A673 (cell line): Measurements from ENCODE around the gene NUP93. TPM values are rescaled to one million over a fixed set of nuclear protein-coding genes. Genes with fewer than 3 reads are reported as not detected.

ENCODE experiments used
- BruUV-seq: library from RNA; stranded (reverse); fragments of 400-500 nt; replicated peaks from 2 replicates; lab custom pipeline; 2021; lab: Mats Ljungman, UMichigan
- CTCF ChIA-PET: fragments of 300-600 bp; sonication (Branson Sonifier 250); formaldehyde crosslinking; loops from one replicate; lab custom pipeline; 2022; ENCODE audit warnings: antibody characterized with exemption; lab: Charles Lee
- POLR2A ChIA-PET: fragments of 300-600 bp; sonication (Branson Sonifier 250); formaldehyde crosslinking; loops from one replicate; lab custom pipeline; 2022; ENCODE audit warnings: antibody characterized with exemption; ENCODE audit not compliant: low non-redundant PET; lab: Charles Lee
- DNase-seq: peaks from one replicate; pipeline ENCODE4 v3.0.0-alpha.2; 2015; ENCODE audit warnings: low spot score
- H3K27ac ChIP-seq: fragments of 200-600 bp; sonication (generic); 2 replicates; pipeline ENCODE4 v1.5.1; 2016; ENCODE audit warnings: mixed run types, low read depth, mild to moderate bottlenecking, mixed read lengths, antibody characterized with exemption, low read length; ENCODE audit not compliant: poor library complexity, severe bottlenecking
- H3K27me3 ChIP-seq: fragments of 200-600 bp; sonication (generic); replicated peaks from 2 replicates; pipeline ENCODE4 v1.6.1; 2017; ENCODE audit warnings: mixed run types, low read depth, mild to moderate bottlenecking, mixed read lengths, antibody characterized with exemption, low read length; ENCODE audit not compliant: insufficient read depth, poor library complexity
- H3K36me3 ChIP-seq: fragments of 200-600 bp; sonication (generic); 2 replicates; pipeline ENCODE4 v1.6.1; 2016; ENCODE audit warnings: mixed run types, mild to moderate bottlenecking, mixed read lengths, antibody characterized with exemption, low read length; ENCODE audit not compliant: insufficient read depth, poor library complexity, severe bottlenecking
- H3K4me1 ChIP-seq: fragments of 200-600 bp; sonication (generic); 2 replicates; pipeline ENCODE4 v1.6.1; 2017; ENCODE audit warnings: mixed run types, mild to moderate bottlenecking, mixed read lengths, antibody characterized with exemption, low read length; ENCODE audit not compliant: insufficient read depth, poor library complexity, severe bottlenecking
- H3K4me3 ChIP-seq: fragments of 200-600 bp; sonication (generic); 2 replicates; pipeline ENCODE4 v1.5.1; 2016; ENCODE audit warnings: low read depth, mixed run types, mild to moderate bottlenecking, mixed read lengths, low read length; ENCODE audit not compliant: poor library complexity, severe bottlenecking
- H3K9me3 ChIP-seq: fragments of 200-600 bp; sonication (generic); 2 replicates; pipeline ENCODE4 v1.6.1; 2016; ENCODE audit warnings: mixed run types, low read depth, mild to moderate bottlenecking, mixed read lengths, antibody characterized with exemption, low read length; ENCODE audit not compliant: poor library complexity, severe bottlenecking
- CTCF ChIP-seq: fragments of 300-800, 200-600 bp; sonication (generic); conservative IDR thresholded peaks from 2 replicates; pipeline ENCODE4 v1.5.1; 2017; ENCODE audit warnings: low read depth, mild to moderate bottlenecking, antibody characterized with exemption, low read length, moderate library complexity, mixed read lengths
- EZH2 ChIP-seq: fragments of 200-600 bp; sonication (generic); IDR thresholded peaks from 2 replicates; pipeline ENCODE4 v1.6.1; 2017; ENCODE audit warnings: borderline replicate concordance, low read depth, mild to moderate bottlenecking, mixed read lengths, antibody characterized with exemption, low read length; ENCODE audit not compliant: poor library complexity, severe bottlenecking
- intact Hi-C: fragments of 100-400 bp; cut with micrococcal nuclease; formaldehyde crosslinking; loops from one replicate; pipeline ENCODE4 v1.10.0; 2022; ENCODE audit not compliant: unreplicated experiment
- total RNA-seq: library from RNA; stranded (reverse); gene quantifications from 2 replicates; pipeline ENCODE4 v1.2.3, GENCODE V29; 2021

The NUP93 gene
- total RNA-seq, 1 experiment from 2014 or later = 155 TPM

- TF ChIP-seq EZH2 (no peak), CTCF (no peak)
- Histone ChIP-seq H3K36me3 (no peaks in the 10 kb centered on the region), H3K4me1 (no peaks in the 10 kb centered on the region), H3K27me3 (no peaks in the 10 kb centered on the region), H3K4me3 (no peak overlapping the region), H3K27ac (no peak overlapping the region), H3K9me3 (no peaks in the 10 kb centered on the region)
- no TSS peak for BruUV-seq
- CTCF ChIA-PET = no interaction called here
- no peak for DNase-seq
- POLR2A ChIA-PET = no interaction called here
- intact Hi-C loops = no loop called here
Observed at GRCh38 chr16:56872863-56873391, 143.0 kb downstream of the NUP93 start.

- ChIA-PET CTCF (no interaction called here), POLR2A (no interaction called here)
- DNase-seq = no peak
- Histone ChIP-seq H3K9me3 (no peaks in the 10 kb centered on the region), H3K36me3 (no peaks in the 10 kb centered on the region), H3K27me3 (no peaks in the 10 kb centered on the region), H3K4me3 (no peak overlapping the region), H3K27ac (no peak overlapping the region), H3K4me1 (no peaks in the 10 kb centered on the region)
- intact Hi-C loops = no loop called here
- TF ChIP-seq EZH2 (no peak), CTCF (no peak)
- BruUV-seq = no TSS peak
Observed at GRCh38 chr16:56874800-56875199, 144.9 kb downstream of the NUP93 start.

- no peak overlapping the region for H3K27ac ChIP-seq
- H3K4me3 ChIP-seq = no peak overlapping the region
- no peak for DNase-seq
- POLR2A ChIA-PET = no interaction called here
- no peaks in the 10 kb centered on the region for H3K36me3 ChIP-seq
- TF ChIP-seq CTCF (no peak), EZH2 (no peak)
- CTCF ChIA-PET = no interaction called here
- intact Hi-C loops = no loop called here
- H3K9me3 ChIP-seq = no peaks in the 10 kb centered on the region
- no peaks in the 10 kb centered on the region for H3K27me3 ChIP-seq
- H3K4me1 ChIP-seq = no peaks in the 10 kb centered on the region
- no TSS peak for BruUV-seq
Observed at GRCh38 chr16:56876048-56876447, 146.1 kb downstream of the NUP93 start.
